ENCODE results near the gene DNAJC16.

Gene DNAJC16

DNA sequence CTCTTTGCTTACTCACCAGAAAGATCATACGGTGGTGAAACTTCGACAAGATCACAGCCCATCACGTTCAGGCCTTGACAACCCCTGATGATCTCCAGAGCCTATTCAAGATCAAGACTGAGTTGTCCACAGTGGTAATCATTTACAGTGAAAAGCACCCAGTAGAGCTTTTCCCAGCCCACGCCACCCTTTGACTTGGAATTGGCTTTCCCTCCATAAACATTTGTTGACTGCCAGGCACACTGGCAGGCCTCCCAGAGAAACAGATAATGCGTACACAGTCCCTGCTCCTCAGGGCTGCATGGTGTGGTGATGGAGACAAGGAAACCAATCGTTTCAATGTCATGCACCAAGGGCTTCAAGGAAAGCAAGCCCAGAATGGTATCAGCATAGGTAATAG, 48.1 kb downstream of the DNAJC16 start:
- no peak for DNase-seq (ENCODE audit: low read depth in 2 of 2)
- no peak overlapping the region for H3K4me3 ChIP-seq (replicated peaks in 1 of 2; ENCODE audit: low read depth in 2 of 2, low read length in 2 of 2)
- TF ChIP-seq, protein P1, sequence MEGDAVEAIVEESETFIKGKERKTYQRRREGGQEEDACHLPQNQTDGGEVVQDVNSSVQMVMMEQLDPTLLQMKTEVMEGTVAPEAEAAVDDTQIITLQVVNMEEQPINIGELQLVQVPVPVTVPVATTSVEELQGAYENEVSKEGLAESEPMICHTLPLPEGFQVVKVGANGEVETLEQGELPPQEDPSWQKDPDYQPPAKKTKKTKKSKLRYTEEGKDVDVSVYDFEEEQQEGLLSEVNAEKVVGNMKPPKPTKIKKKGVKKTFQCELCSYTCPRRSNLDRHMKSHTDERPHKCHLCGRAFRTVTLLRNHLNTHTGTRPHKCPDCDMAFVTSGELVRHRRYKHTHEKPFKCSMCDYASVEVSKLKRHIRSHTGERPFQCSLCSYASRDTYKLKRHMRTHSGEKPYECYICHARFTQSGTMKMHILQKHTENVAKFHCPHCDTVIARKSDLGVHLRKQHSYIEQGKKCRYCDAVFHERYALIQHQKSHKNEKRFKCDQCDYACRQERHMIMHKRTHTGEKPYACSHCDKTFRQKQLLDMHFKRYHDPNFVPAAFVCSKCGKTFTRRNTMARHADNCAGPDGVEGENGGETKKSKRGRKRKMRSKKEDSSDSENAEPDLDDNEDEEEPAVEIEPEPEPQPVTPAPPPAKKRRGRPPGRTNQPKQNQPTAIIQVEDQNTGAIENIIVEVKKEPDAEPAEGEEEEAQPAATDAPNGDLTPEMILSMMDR (IDR thresholded peaks at IDR 0.05; ENCODE audit: low read depth, low read length), result no peak

DNA sequence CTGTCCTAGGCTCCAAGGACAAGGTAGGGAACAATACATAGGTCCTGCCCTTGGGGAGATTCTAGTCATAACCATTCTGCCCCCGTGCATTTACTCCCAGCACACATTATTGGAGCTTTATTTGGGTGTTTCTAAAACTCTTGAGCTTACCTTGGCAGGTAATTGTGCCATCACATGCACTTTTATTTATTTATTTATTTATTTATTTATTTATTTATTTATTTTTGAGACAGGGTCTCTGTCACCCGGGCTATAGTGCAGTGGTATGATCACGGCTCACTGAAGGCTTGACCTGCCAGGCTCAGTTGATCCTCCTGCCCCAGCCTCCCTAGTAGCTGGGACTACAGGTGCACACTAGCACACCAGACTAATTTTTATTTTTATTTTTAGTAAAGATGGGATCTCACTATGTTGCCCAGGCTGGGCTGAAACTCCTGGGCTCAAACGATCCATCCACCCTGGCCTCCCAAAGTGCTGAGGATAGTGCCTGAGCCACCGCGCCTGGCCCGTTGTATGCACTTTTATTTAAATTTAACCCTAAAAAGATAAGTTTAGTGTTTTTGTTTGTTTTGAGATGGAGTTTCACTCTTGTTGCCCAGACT, 49.0 kb downstream of the DNAJC16 start:
- DNase-seq (ENCODE audit: low read depth in 2 of 2), result no peak
- TF ChIP-seq, protein P1 (IDR thresholded peaks at IDR 0.05; ENCODE audit: low read depth, low read length), result no peak
- H3K4me3 ChIP-seq (replicated peaks in 1 of 2; ENCODE audit: low read depth in 2 of 2, low read length in 2 of 2), result no peak overlapping the region

DNA sequence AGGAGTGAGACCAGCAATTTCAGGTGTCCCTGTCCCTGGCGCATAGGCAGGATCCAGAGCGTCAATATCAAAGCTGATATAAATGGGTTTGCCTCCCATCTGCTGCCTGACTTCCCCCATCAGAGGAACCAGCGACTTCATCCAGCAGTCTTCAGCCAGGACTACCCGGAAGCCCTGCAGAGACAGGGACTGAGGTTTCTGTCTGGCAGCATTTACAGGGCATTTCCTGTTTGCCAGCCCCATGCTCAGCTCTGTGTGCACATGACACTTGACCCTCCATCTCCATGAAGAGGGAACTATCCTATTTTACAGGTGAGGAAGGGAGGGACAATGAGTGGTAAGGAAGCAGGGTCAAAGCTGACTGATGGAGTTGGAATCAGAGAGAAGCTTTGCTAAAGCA, 51.0 kb downstream of the DNAJC16 start:
- H3K4me3 ChIP-seq (replicated peaks in 1 of 2; ENCODE audit: low read depth in 2 of 2, low read length in 2 of 2), result no peak overlapping the region
- TF ChIP-seq, protein P1 (IDR thresholded peaks at IDR 0.05; ENCODE audit: low read depth, low read length), result no peak
- DNase-seq (ENCODE audit: low read depth in 2 of 2), result no peak

DNA sequence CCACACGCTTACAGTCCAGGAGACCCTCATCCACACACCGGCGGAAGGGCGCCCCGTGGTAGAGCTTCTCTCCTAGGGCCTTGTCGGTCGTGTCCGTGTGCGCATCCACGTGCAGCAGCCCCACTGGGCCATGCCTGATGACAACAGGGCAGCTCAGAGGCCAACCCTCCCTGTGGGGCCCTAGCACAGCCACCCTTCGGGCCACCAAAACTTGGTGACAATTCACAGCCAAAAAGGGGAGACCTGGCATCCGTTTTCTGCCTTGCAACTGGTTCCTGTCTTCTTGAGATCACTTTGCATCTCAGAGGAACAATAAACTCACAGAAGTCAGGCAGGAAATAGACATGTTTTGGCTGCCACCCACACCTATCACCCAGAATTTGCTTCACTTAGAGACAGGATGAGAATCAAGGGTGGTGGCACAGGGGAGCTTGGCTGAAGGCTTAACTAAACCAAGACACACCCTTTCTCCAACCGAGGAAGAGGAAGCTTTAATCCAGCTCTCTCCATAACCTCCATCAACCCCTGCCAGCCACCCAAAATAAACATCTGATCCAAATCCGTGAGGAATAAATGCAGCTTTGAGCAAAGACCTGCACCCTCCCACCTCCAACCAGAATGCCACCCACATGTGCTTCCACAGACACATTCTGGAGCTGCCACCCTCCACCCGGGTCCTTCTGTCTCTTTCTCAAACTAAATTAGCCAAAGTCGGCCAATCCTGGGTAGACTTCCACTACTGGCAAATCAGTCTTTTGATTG, 52.5 kb downstream of the DNAJC16 start:
- no peak for DNase-seq (ENCODE audit: low read depth in 2 of 2)
- TF ChIP-seq, protein P1 (IDR thresholded peaks at IDR 0.05; ENCODE audit: low read depth, low read length), result no peak
- no peak overlapping the region for H3K4me3 ChIP-seq (replicated peaks in 1 of 2; ENCODE audit: low read depth in 2 of 2, low read length in 2 of 2)

DNA sequence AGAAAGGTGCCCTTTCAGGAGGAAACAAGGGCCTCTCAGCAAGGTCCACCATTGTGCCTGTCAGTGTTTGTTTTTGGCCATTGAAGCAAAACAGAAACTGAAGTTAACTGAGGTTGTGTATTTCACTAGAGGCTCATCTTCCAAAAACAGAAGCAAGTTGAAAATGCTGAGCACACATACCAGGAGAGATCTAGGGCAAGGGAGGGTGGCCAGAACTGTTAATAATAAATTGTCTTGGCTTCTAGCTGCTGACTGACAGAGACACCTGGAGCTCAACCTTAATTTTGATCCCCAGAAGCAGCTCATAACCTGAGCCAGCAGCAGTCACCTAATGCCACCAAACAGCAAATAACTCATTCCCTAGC, 53.0 kb downstream of the DNAJC16 start:
- H3K4me3 ChIP-seq (replicated peaks in 1 of 2; ENCODE audit: low read depth in 2 of 2, low read length in 2 of 2), result no peak overlapping the region
- DNase-seq (ENCODE audit: low read depth in 2 of 2), result no peak
- TF ChIP-seq, protein P1 (IDR thresholded peaks at IDR 0.05; ENCODE audit: low read depth, low read length), result no peak

DNA sequence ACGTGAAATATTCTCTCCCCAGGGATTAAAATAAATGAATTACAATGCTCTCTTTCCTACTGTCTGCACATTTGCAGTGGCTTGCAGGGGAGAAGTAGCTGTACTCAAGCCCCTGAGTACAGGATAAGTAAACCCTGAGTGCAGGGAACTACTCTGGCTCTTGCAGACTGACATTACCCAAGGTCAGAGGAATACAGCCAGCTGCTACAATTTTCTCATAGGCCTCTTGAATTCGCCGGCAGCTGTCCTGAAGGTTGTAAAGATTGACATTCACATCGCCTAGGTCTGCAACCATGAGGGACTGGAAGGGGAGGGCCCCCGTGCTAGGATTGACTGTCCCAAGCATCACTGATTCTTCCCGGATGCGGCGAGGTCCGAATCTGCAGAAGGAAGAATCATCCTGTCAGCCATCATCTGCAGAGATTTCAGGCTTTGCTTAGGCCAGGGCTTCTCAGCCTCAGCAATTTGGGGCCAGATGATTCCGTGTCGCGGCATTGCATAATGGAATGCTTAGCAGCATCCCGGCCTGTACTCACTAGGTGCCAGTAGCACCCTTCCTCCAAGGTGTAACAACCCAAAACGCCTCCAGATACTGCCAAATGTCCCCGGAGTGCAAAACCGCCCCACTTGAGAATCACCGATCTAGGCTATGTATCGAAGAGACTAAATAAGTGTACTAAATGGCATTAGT, 56.5 kb downstream of the DNAJC16 start:
- no peak overlapping the region for H3K4me3 ChIP-seq (replicated peaks in 1 of 2; ENCODE audit: low read depth in 2 of 2, low read length in 2 of 2)
- DNase-seq (ENCODE audit: low read depth in 2 of 2), result no peak
- TF ChIP-seq, protein P1 (IDR thresholded peaks at IDR 0.05; ENCODE audit: low read depth, low read length), result no peak
